GM18873 (cell line): Measurements from ENCODE around the gene PUS3.
"Not testable (repeated sequence)": the region's sequence is repeated elsewhere in the genome, so short reads cannot be mapped to it uniquely, and the experiment has no call there.

Experiments used
- ATAC-seq: cut with Tn5 transposase; IDR thresholded peaks from one replicate; pipeline ENCODE4 v1.9.1; 2021; ENCODE audit warnings: mild to moderate bottlenecking, moderate library complexity, moderate number of reproducible peaks; ENCODE audit not compliant: unreplicated experiment, low FRiP score

PUS3 gene

GRCh38 chr11:125873881-125874555 lies 29.0 kb downstream of the PUS3 start:
- no peak for ATAC-seq

- ATAC-seq: no peak
These were observed 30.9 kb downstream of the PUS3 start for GRCh38 chr11:125872138-125872491.

- no peak for ATAC-seq
These were observed 31.4 kb downstream of the PUS3 start for GRCh38 chr11:125871391-125872137.

- no peak for ATAC-seq
These were observed 33.5 kb downstream of the PUS3 start for GRCh38 chr11:125869521-125869920.

- not testable (repeated sequence) for ATAC-seq
These were observed 37.7 kb downstream of the PUS3 start for GRCh38 chr11:125865354-125865753.

GRCh38 chr11:125862786-125863185 lies 40.2 kb downstream of the PUS3 start:
- ATAC-seq: not testable (repeated sequence)

- ATAC-seq: not testable (repeated sequence)
These were observed 45.3 kb downstream of the PUS3 start for GRCh38 chr11:125857670-125858069.

GRCh38 chr11:125846188-125846587 lies 56.8 kb downstream of the PUS3 start:
- ATAC-seq: no peak
